GM23338 (cell line): Measurements from ENCODE around the gene ZBTB20. TPM values are rescaled to one million over a fixed set of nuclear protein-coding genes. Genes with fewer than 3 reads are reported as not detected.

Experiments used
- ATAC-seq: fragments of 200-7000 bp; cut with Tn5 transposase; 3 replicates; pipeline ENCODE4 v1.9.1; 2020
- DNase-seq: peaks from one replicate; pipeline ENCODE4 v3.0.0-alpha.2; 2015; ENCODE audit warnings: low spot score
- H2AFZ ChIP-seq: fragments of 200-600 bp; sonication (generic); 2 replicates; pipeline ENCODE4 v1.8.0; 2016; ENCODE audit warnings: antibody characterized with exemption, mild to moderate bottlenecking, moderate library complexity
- H3F3A ChIP-seq: fragments of 200-600 bp; sonication (generic); replicated peaks from 2 replicates; pipeline ENCODE4 v1.8.0; 2017; ENCODE audit warnings: antibody characterized with exemption, mixed run types, low read depth
- H3K27ac ChIP-seq: fragments of 200-600 bp; sonication (generic); 2 replicates; pipeline ENCODE4 v1.6.1; 2016; ENCODE audit warnings: low read depth
- H3K27me3 ChIP-seq: fragments of 200-600 bp; sonication (generic); 2 replicates; pipeline ENCODE4 v1.8.0; 2016; ENCODE audit warnings: mild to moderate bottlenecking, mixed run types, moderate library complexity; ENCODE audit not compliant: insufficient read depth
- H3K36me3 ChIP-seq: fragments of 200-600 bp; sonication (generic); 2 replicates; pipeline ENCODE4 v1.8.0; 2016; ENCODE audit warnings: mild to moderate bottlenecking; ENCODE audit not compliant: insufficient read depth
- H3K4me1 ChIP-seq: fragments of 200-600 bp; sonication (generic); 2 replicates; pipeline ENCODE4 v1.8.0; 2016; ENCODE audit warnings: mild to moderate bottlenecking, moderate library complexity; ENCODE audit not compliant: insufficient read depth
- H3K4me2 ChIP-seq: fragments of 200-600 bp; sonication (generic); 2 replicates; pipeline ENCODE4 v1.7.1; 2017; ENCODE audit warnings: mixed run types
- H3K4me3 ChIP-seq: fragments of 200-600 bp; sonication (generic); 2 replicates; pipeline ENCODE4 v1.6.1; 2016; ENCODE audit warnings: mixed run types
- H3K79me2 ChIP-seq: fragments of 200-600 bp; sonication (generic); replicated peaks from 2 replicates; pipeline ENCODE4 v1.8.0; 2017; ENCODE audit warnings: mild to moderate bottlenecking; ENCODE audit not compliant: insufficient read depth
- H3K9me2 ChIP-seq: fragments of 200-600 bp; sonication (generic); 2 replicates; pipeline ENCODE4 v1.8.0; 2017; ENCODE audit not compliant: insufficient read depth
- H4K20me1 ChIP-seq: fragments of 200-600 bp; sonication (generic); replicated peaks from 2 replicates; pipeline ENCODE4 v1.8.0; 2017; ENCODE audit warnings: mild to moderate bottlenecking; ENCODE audit not compliant: insufficient read depth
- H3K27ac Mint-ChIP-seq: 2 replicates; pipeline ENCODE4 v1.8.0; 2020; ENCODE audit warnings: inconsistent platforms, mild to moderate bottlenecking, moderate library complexity, mixed read lengths
- H3K27me3 Mint-ChIP-seq: 3 replicates; pipeline ENCODE4 v1.8.0; 2022; ENCODE audit warnings: low read depth, mild to moderate bottlenecking, moderate library complexity, mixed read lengths, inconsistent platforms; ENCODE audit not compliant: insufficient read depth, poor library complexity
- H3K36me3 Mint-ChIP-seq: 3 replicates; pipeline ENCODE4 v1.8.0; 2021; ENCODE audit warnings: low read depth, mild to moderate bottlenecking, inconsistent platforms, moderate library complexity, mixed read lengths
- H3K4me1 Mint-ChIP-seq: 3 replicates; pipeline ENCODE4 v1.8.0; 2020; ENCODE audit warnings: mild to moderate bottlenecking, inconsistent platforms, mixed read lengths
- H3K4me3 Mint-ChIP-seq: 3 replicates; pipeline ENCODE4 v1.8.0; 2021; ENCODE audit warnings: moderate library complexity, mild to moderate bottlenecking, inconsistent platforms, mixed read lengths
- H3K9me3 Mint-ChIP-seq: 3 replicates; pipeline ENCODE4 v1.8.0; 2020; ENCODE audit warnings: moderate library complexity, mild to moderate bottlenecking, inconsistent platforms, mixed read lengths
- CREB1 ChIP-seq: fragments of 250-450 bp; sonication (Bioruptor Pico); IDR thresholded peaks from 2 replicates; pipeline ENCODE4 v1.5.0; 2020; ENCODE audit warnings: low read depth, mild to moderate bottlenecking, moderate library complexity
- CTCF ChIP-seq, 2 experiments: fragments of 200-600 bp in 1 of 2; sonication (generic) in 1 of 2; conservative IDR thresholded peaks; 2 replicates each; pipeline versions ENCODE4 v1.5.1 to v1.6.1; 2016 to 2017; ENCODE audit warnings: antibody characterized with exemption in 2 of 2, low read depth in 2 of 2, mild to moderate bottlenecking in 2 of 2, moderate library complexity in 1 of 2
- ETS1 ChIP-seq: IDR thresholded peaks from 2 replicates; pipeline ENCODE4 v1.6.1; 2016; ENCODE audit warnings: antibody characterized with exemption
- EZH2 ChIP-seq: fragments of 200-600 bp; sonication (generic); IDR thresholded peaks from one replicate; pipeline ENCODE4 v1.8.0; 2017; ENCODE audit warnings: antibody characterized with exemption, mild to moderate bottlenecking, low read depth; ENCODE audit not compliant: unreplicated experiment
- EZH2phosphoT487 ChIP-seq: fragments of 200-600 bp; sonication (generic); IDR thresholded peaks from one replicate; pipeline ENCODE4 v1.8.1; 2018; ENCODE audit warnings: antibody characterized with exemption; ENCODE audit not compliant: unreplicated experiment
- NANOG ChIP-seq: IDR thresholded peaks from 2 replicates; pipeline ENCODE4 v1.6.1; 2016; ENCODE audit warnings: antibody characterized with exemption, borderline replicate concordance
- POLR2AphosphoS5 ChIP-seq: IDR thresholded peaks from 2 replicates; pipeline ENCODE4 v1.6.1; 2016; ENCODE audit warnings: antibody characterized with exemption, low read depth
- REST ChIP-seq: IDR thresholded peaks from one replicate; pipeline ENCODE4 v1.6.1; 2018; ENCODE audit warnings: antibody characterized with exemption; ENCODE audit not compliant: unreplicated experiment
- STAT1 ChIP-seq: IDR thresholded peaks from one replicate; pipeline ENCODE4 v1.6.1; 2016; ENCODE audit warnings: antibody characterized with exemption; ENCODE audit not compliant: unreplicated experiment
- ZNF114 ChIP-seq: fragments of 250-450 bp; sonication (Bioruptor Pico); IDR thresholded peaks from 2 replicates; pipeline ENCODE4 v1.5.0; 2020; ENCODE audit warnings: mild to moderate bottlenecking, moderate library complexity
- ZNF331 ChIP-seq: fragments of 250-450 bp; sonication (Bioruptor Pico); IDR thresholded peaks from 2 replicates; pipeline ENCODE4 v1.5.0; 2020; ENCODE audit warnings: low read depth, mild to moderate bottlenecking, moderate library complexity
- ZNF462 ChIP-seq: fragments of 250-450 bp; sonication (Bioruptor Pico); IDR thresholded peaks from 2 replicates; pipeline ENCODE4 v1.5.0; 2020; ENCODE audit warnings: mild to moderate bottlenecking, moderate library complexity
- polyA plus RNA-seq: library from polyadenylated mRNA; unstranded; fragments of >200 nt; fragmentation: Nextera tagmentation; extraction: Ambion mirVana; gene quantifications from 2 replicates; pipeline ENCODE4 v1.2.1, GENCODE V29; 2016
- total RNA-seq: library from RNA; depleted of rRNA; stranded (reverse); fragments of >200 nt; shearing (Covaris generic); gene quantifications from 2 replicates; pipeline ENCODE4 v1.2.3, GENCODE V29; 2014

Gene ZBTB20
- total and polyA plus RNA-seq, 2 experiments from 2014 or later, result 2.0 to 3.3 TPM

GRCh38 chr3:114329823-114330222 lies 817.3 kb downstream of the ZBTB20 start:
- Histone ChIP-seq H3K36me3 (no peaks in the 10 kb centered on the region), H3K4me2 (no peak overlapping the region), H2AFZ (no peak overlapping the region), H3K79me2 (no peaks in the 10 kb centered on the region), H4K20me1 (no peaks in the 10 kb centered on the region), H3F3A (peaks cover 5% of the 10 kb centered on the region), H3K9me2 (no peaks in the 10 kb centered on the region), H3K27ac (no peak overlapping the region), H3K4me1 (peaks cover 30% of the 10 kb centered on the region), H3K4me3 (no peak overlapping the region), H3K27me3 (no peaks in the 10 kb centered on the region)
- Mint-ChIP-seq H3K4me3 (no peak overlapping the region), H3K4me1 (peaks cover 33% of the 10 kb centered on the region), H3K9me3 (peaks cover 4% of the 10 kb centered on the region; the same call in 1 of the 3 replicates), H3K36me3 (no peaks in the 10 kb centered on the region), H3K27me3 (peaks cover 3% of the 10 kb centered on the region), H3K27ac (no peak overlapping the region)
- ATAC-seq (no peak), DNase-seq (no peak)
- TF ChIP-seq REST, result no peak
- TF ChIP-seq EZH2phosphoT487, result no peak
- TF ChIP-seq ZNF331 (CRISPR knock-in tag), result no peak
- no peak for TF ChIP-seq EZH2
- no peak for TF ChIP-seq NANOG
- TF ChIP-seq CREB1 (CRISPR knock-in tag), result no peak
- no peak for TF ChIP-seq CTCF (conservative IDR thresholded peaks at IDR 0.05; ENCODE audit: low read depth in 2 of 2)
- TF ChIP-seq ETS1, result no peak
- TF ChIP-seq POLR2AphosphoS5, result no peak
- TF ChIP-seq STAT1, result no peak
- no peak for TF ChIP-seq ZNF462 (CRISPR knock-in tag)
- TF ChIP-seq ZNF114 (CRISPR knock-in tag), result no peak
